ENCODE results near the gene RNF126.
"Not testable (repeated sequence)": the region's sequence is repeated elsewhere in the genome, so short reads cannot be mapped to it uniquely, and the experiment has no call there.

RNF126 gene

GRCh38 chr19:662962-663681 lies at the start of gene RNF126:
RNF126 (minus strand) TSS chr19:663214; CDS start chr19:663121, 93 bp downstream.
- peak; percentile 97 for DNase-seq

- no peak for DNase-seq
These were observed 48.2 kb upstream of the RNF126 start for GRCh38 chr19:711254-711653.

GRCh38 chr19:710767-711166 lies 47.8 kb upstream of the RNF126 start:
- no peak for DNase-seq

- no peak for DNase-seq
These were observed 47.1 kb upstream of the RNF126 start for GRCh38 chr19:709965-710571.

- no peak for DNase-seq
These were observed 46.4 kb upstream of the RNF126 start for GRCh38 chr19:709196-709964.

GRCh38 chr19:708154-709143 lies 45.4 kb upstream of the RNF126 start, which contains the start of gene PALM:
PALM (plus strand) TSS chr19:708935; CDS start chr19:709147, 212 bp downstream.
- DNase-seq, result no peak

GRCh38 chr19:704447-704741 lies 41.4 kb upstream of the RNF126 start:
- no peak for DNase-seq

GRCh38 chr19:703651-704446 lies 40.8 kb upstream of the RNF126 start:
- peak; percentile 74 for DNase-seq

- no peak for DNase-seq
These were observed 40.3 kb upstream of the RNF126 start for GRCh38 chr19:703329-703650.

- DNase-seq, result not testable (repeated sequence)
These were observed 39.8 kb upstream of the RNF126 start for GRCh38 chr19:702847-703246.

- DNase-seq, result not testable (repeated sequence)
These were observed 36.9 kb upstream of the RNF126 start for GRCh38 chr19:699885-700284.

GRCh38 chr19:698529-698928 lies 35.5 kb upstream of the RNF126 start:
- DNase-seq, result not testable (repeated sequence)

GRCh38 chr19:695352-695949 lies 32.4 kb upstream of the RNF126 start, which contains the start of gene PRSS57:
PRSS57 (minus strand) TSS chr19:695452; CDS start chr19:695430, 22 bp downstream.
- DNase-seq, result no peak

GRCh38 chr19:694481-695351 lies 31.7 kb upstream of the RNF126 start:
- DNase-seq, result no peak

- DNase-seq, result no peak
These were observed 27.2 kb upstream of the RNF126 start for GRCh38 chr19:690203-690602.

GRCh38 chr19:688992-689391 lies 26.0 kb upstream of the RNF126 start:
- no peak for DNase-seq

GRCh38 chr19:688214-688613 lies 25.2 kb upstream of the RNF126 start:
- DNase-seq, result no peak

- DNase-seq, result no peak
These were observed 24.7 kb upstream of the RNF126 start for GRCh38 chr19:687569-688166.

- DNase-seq, result no peak
These were observed 23.7 kb upstream of the RNF126 start for GRCh38 chr19:686589-687297.

All from activated CD4-positive, alpha-beta T cell treated with anti-CD3 and anti-CD28 coated beads, Interleukin-2, Interleukin-6, amounts not matched to agents 100 ng/mL and 50 ng/mL, durations not matched to agents 16 hours and 8 hours (primary cell).